Right renal cortex interstitium (tissue), 3 donors: Measurements from ENCODE around the gene ZDHHC14. TPM values are rescaled to one million over a fixed set of nuclear protein-coding genes. Genes with fewer than 3 reads are reported as not detected.

Source experiments
- DNase-seq, 3 donors: peaks; one replicate each; pipeline ENCODE4 v3.0.0-alpha.2; 2013; ENCODE audit warnings: low read depth in 3 of 3, low spot score in 2 of 3
- polyA plus RNA-seq, 3 donors: library from polyadenylated mRNA; unstranded; fragments of 120-200 nt; gene quantifications; one replicate each; pipeline ENCODE4 v1.2.1, GENCODE V29; 2013; ENCODE audit not compliant: insufficient read length in 3 of 3

ZDHHC14 gene
- polyA plus RNA-seq, 3 donors = 15.9 to 19.5 (median 18.5) TPM

GRCh38 chr6:157488058-157488457 is 107.1 kb downstream of the ZDHHC14 start:
- no peak for DNase-seq

- DNase-seq = no peak
These were observed 107.7 kb downstream of the ZDHHC14 start for GRCh38 chr6:157488716-157489118.

GRCh38 chr6:157490611-157491269 is 109.8 kb downstream of the ZDHHC14 start:
- no peak for DNase-seq

- no peak for DNase-seq
These were observed 110.7 kb downstream of the ZDHHC14 start for GRCh38 chr6:157491571-157492232.

- DNase-seq = no peak
These were observed 111.3 kb downstream of the ZDHHC14 start for GRCh38 chr6:157492249-157492648.

- DNase-seq = no peak
These were observed 111.8 kb downstream of the ZDHHC14 start for GRCh38 chr6:157492741-157493140.

- DNase-seq = no peak
These were observed 112.2 kb downstream of the ZDHHC14 start for GRCh38 chr6:157493173-157493572.

- no peak for DNase-seq
These were observed 112.6 kb downstream of the ZDHHC14 start for GRCh38 chr6:157493576-157493975.

- no peak for DNase-seq
These were observed 113.2 kb downstream of the ZDHHC14 start for GRCh38 chr6:157494132-157494710.

- DNase-seq = no peak
These were observed 115.6 kb downstream of the ZDHHC14 start for GRCh38 chr6:157496534-157497095.

GRCh38 chr6:157497579-157497978 is 116.6 kb downstream of the ZDHHC14 start:
- no peak for DNase-seq

GRCh38 chr6:157498817-157499216 is 117.8 kb downstream of the ZDHHC14 start:
- DNase-seq = no peak

GRCh38 chr6:157500022-157500421 is 119.0 kb downstream of the ZDHHC14 start:
- no peak for DNase-seq

GRCh38 chr6:157503018-157503747 is 122.2 kb downstream of the ZDHHC14 start:
- DNase-seq = no peak

- DNase-seq = no peak
These were observed 125.0 kb downstream of the ZDHHC14 start for GRCh38 chr6:157505912-157506491.

- no peak for DNase-seq
These were observed 129.6 kb downstream of the ZDHHC14 start for GRCh38 chr6:157510323-157511188.

GRCh38 chr6:157511682-157512381 is 130.8 kb downstream of the ZDHHC14 start:
- DNase-seq = no peak

- no peak for DNase-seq
These were observed 131.3 kb downstream of the ZDHHC14 start for GRCh38 chr6:157512382-157512682.

- no peak for DNase-seq
These were observed 132.1 kb downstream of the ZDHHC14 start for GRCh38 chr6:157513004-157513603.
